WTC11 (cell line): ENCODE results near the gene TBC1D14.

Source experiments
- CREB1 ChIP-seq: sonication (generic); formaldehyde crosslinking; IDR thresholded peaks from 2 replicates; pipeline ENCODE4 v1.8.0; 2023; ENCODE audit warnings: mild to moderate bottlenecking, missing genetic modification reagents
- CTCF ChIP-seq: fragments of 200-600 bp; IDR thresholded peaks from 2 replicates; pipeline ENCODE4 v1.8.0; 2022; ENCODE audit warnings: antibody characterized with exemption
- FOXK1 ChIP-seq: sonication (generic); formaldehyde crosslinking; IDR thresholded peaks from 2 replicates; pipeline ENCODE4 v1.8.0; 2022; ENCODE audit warnings: mild to moderate bottlenecking, moderate library complexity, missing genetic modification reagents
- NR2C2 ChIP-seq: sonication (generic); formaldehyde crosslinking; IDR thresholded peaks from 2 replicates; pipeline ENCODE4 v1.8.0; 2022; ENCODE audit warnings: mild to moderate bottlenecking, missing genetic modification reagents
- USF2 ChIP-seq: sonication (generic); formaldehyde crosslinking; IDR thresholded peaks from 2 replicates; pipeline ENCODE4 v1.8.1; 2023; ENCODE audit warnings: mild to moderate bottlenecking, missing genetic modification reagents, moderate library complexity
- ZNF232 ChIP-seq: sonication (generic); formaldehyde crosslinking; IDR thresholded peaks from 2 replicates; pipeline ENCODE4 v1.8.0; 2022; ENCODE audit warnings: mild to moderate bottlenecking, missing genetic modification reagents
- ZNF317 ChIP-seq: sonication (generic); formaldehyde crosslinking; IDR thresholded peaks from 2 replicates; pipeline ENCODE4 v1.8.1; 2023; ENCODE audit warnings: low read depth, mild to moderate bottlenecking, moderate library complexity, missing genetic modification reagents, borderline replicate concordance

- TF ChIP-seq CTCF, result no peak
- TF ChIP-seq USF2 (CRISPR knock-in tag), result peak; percentile 97
- no peak for TF ChIP-seq ZNF232
- no peak for TF ChIP-seq FOXK1
- TF ChIP-seq CREB1 (CRISPR knock-in tag), result no peak
- TF ChIP-seq ZNF317 (CRISPR knock-in tag), result no peak
- no peak for TF ChIP-seq NR2C2 (CRISPR knock-in tag)
Measured at GRCh38 chr4:7073526-7074390, 164.1 kb downstream of the TBC1D14 start.
